ENCODE measurements around the gene TMED1.
"Not testable (repeated sequence)": the region's sequence is repeated elsewhere in the genome, so short reads cannot be mapped to it uniquely, and the experiment has no call there.

Gene TMED1

DNA sequence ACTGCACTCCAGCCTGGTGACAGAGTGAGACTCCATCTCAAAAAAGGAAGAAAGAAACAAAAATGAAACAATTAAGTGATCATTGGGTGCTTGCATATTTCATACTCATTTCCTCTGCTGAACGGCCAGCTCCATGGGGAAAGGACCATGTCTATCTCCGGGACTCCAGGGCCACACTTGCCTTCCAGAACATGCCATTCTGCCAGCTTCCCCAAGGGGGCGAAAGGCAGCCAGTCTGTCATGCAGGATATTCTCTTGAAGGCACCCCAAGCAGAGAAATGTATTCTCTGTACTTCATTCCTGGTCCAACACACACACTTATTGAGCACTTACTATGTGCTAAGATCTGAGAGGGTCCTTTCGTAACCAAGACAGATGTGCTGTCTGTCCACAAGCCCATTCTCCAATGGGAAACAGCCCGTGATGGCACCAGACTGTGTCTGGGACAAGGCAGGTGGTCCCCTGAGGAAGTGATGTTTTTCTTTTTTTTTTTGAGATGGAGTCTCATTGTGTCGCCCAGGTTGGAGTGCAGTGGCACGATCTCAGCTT is 25.2 kb upstream of the TMED1 start:
- FAIRE-seq, result no peak

DNA sequence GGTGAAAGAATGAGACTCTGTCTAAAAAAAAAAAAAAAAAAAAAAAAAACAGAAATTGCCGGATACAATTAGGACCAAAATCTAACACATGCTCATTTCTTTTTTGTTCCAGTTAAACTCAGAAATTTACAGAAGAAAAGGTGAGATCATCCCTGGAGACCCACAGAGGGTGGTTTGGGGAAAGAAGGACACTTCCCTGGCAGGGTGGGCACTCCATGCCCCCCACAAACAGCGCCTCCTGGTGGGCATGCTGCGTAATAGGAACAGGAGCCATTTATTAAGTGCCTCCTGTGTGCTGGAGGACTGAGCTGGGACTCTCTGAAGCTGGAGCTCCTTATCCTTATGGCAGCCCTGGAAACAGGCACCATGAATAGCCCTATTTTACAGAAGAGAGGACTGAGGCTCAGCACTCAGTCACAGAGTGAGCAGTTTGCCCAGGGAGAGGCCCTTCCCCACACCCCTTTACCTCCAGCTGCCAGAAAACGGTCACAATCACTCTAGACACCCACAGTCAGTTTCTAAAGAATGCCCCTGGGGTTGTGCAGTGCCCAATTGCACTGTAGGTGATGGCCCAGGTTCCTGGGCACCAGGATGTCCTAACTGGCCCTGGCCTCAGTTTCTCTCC is 22.3 kb upstream of the TMED1 start:
- FAIRE-seq, result no peak

DNA sequence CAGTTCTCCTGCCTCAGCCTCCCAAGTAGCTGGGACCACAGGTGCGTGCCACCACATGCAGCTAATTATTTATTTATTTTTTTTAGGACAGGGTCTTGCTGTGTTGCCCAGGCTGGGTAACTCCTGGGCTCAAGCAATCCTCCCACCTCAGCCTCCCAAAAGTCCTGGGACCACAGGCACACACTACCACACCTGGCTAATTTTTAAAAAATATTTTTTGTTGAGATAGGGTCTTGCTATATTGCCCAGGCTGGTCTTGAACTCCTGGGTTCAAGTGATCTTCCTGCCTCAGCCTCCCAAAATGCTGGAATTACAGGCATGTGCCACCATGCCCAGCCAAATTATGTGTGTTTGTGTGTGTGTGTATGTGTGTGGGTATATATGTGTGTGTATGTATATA is 20.9 kb upstream of the TMED1 start:
- FAIRE-seq, result not testable (repeated sequence)

DNA sequence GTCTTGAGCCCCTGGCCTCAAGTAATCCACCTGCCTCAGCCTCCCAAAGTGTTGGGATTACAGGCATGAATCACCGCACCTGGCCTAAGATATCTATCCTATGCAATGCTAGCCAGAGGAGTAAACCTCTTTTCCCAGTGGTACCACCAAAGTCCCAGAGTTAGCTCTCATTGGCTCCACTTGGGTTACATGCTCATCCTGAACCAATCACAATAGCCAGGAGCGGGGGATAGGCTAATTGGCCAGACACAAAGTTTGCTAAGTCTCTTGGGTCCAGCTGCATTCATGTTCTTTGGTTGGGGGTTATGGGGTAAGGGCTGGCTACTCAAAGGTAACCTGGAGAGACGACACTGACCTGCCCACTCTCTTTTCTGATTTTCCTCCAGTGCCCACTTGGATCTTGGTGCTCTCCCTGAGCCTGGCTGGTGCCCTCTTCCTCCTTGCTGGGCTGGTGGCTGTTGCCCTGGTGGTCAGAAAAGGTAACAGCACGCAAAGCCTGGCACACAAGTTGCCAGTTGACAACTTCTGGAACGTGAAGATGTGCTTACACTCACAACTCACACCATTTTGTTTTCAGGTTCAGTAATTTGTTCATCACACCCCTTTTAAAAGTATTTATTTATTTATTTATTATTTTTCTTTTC is 20.0 kb upstream of the TMED1 start:
- no peak for FAIRE-seq

DNA sequence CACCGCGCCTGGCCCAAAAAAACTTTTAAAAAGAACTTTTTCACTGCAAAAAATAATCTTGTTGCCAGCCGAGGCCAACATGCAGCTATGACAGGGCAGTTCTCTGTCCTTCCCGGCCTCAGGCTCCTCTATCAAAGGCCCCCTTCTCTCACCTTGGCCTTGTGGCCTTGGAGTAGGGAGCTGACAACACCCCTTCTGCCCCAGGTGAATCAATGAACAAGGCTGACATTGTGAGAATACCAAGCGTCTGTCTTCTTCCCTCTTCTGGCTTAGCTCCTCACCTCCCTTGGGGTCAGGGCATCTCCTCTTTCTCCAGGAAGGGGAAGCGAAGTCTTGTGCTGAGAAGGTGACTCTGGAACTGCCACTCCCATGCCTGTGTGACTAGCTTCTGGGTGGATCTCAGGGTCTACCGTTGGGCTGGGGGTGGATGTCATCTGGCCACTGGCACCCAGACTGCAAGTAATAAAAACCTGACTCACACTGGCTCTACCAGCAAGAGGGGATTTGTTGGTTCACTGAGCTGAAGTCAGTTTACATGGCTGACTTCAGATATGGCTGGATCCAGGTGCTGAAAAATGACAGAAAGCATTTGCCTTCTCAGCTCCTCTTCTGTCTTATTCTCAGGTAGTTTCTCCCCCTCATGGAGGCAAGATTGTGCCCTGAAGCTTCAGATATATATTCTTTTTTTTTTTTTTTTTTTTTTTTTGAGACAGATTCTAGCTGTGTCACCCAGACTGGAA is 18.5 kb upstream of the TMED1 start:
- FAIRE-seq, result no peak

DNA sequence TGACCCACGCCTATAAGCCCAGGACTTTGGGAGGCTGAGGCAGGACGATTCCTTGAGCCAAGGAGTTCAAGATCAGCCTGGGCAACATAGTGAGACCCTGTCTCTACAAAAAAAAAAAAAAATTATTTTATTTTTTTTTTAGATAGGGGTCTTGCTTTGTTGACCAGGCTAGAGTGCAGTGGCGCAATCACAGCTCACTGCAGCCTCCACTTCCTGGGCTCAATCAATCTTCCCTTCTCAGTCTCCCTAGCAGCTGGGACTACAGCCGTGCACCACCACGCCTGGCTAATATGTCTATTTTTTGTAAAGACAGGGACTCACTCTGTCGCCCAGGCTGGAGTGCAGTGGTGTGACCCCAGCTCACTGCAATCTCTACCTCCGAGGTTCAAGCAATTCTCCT is 16.9 kb upstream of the TMED1 start:
- FAIRE-seq, result no peak

DNA sequence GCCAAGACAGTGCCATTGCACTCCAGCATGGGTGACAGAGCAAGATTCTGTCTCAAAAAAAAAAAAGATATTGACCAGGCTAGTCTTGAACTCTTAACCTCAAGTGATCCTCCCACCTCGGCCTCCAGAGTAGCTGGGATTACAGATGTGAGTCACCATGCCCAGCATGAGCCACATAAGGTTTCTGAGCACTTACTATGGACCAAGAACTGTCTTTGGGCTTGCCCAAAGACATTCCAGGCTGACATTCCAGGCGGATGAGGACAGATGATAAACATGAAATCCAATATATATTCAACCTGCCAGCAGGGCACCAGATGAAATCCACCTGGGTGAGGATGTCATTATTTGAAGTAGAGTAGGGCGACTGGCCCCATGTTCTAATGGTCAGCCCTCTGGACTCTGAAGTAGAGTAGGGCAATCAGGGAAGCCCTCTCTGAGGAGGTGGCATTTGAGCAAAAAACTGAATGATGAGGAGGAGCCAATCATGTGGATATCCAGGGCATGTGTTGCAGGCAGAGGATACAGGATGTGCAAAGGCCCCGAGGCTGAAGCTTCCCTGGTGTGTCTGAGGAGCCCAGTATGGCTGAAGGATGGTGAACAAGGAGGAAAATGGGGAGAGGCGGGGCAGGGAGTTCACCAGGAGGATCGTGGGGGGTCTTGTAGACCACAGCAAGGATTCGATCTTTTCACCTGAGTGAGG is 16.2 kb upstream of the TMED1 start:
- FAIRE-seq, result no peak

DNA sequence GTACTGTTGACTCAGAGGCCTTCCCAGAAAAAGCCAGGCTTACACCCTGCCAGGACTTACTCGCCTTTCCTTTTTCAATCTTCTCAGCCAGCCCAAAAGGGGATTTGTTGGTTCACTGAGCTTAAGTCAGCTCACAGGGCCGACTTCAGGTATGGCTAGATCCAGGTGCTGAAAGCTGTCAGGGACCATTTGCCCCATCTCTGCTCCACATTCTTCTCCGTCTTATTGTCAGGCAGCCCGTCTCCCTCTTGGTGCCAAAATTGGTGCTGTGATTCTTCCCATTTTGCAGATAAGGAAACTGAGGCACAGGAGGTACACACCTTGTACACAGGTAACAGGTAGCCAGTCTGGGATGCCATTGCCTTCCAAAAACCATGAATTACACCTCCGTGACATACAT is 14.6 kb upstream of the TMED1 start:
- no peak for FAIRE-seq

DNA sequence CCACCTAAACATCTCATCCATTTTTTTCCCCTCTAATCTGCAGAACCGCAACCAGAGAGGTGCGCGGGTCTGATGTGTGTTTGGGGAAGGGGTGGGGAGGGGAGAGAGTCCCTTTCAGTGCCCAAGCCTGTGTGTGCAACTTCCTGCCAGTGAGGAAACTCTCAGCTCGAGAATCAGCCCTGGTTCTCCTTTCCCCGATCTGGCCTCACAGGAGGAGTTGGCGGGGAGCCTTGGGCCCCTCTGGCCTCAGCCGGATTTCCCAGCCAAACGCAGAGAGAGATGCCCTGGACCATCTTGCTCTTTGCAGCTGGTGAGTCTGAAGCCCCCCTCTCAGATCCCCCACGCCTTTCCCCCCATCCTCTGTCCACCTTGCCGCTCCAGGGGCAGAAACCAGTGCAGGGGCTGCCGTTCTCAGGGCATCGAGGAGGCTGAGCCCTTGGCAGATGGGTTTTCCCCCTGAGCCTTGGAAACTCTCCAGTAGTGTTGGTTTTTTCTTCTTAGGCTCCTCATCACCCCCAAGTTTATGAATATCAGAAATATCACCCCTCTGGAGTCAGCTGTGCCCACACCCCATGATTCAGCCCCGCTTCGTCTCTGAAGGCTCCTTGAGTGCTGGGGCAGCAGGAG is 12.3 kb upstream of the TMED1 start, which contains the start of gene C19orf38:
Gene C19orf38, plus strand, starts transcription at position 186 of the 627 bp plus-strand sequence. Its CDS starts 94 bp downstream, at position 280.
- no peak for FAIRE-seq

DNA sequence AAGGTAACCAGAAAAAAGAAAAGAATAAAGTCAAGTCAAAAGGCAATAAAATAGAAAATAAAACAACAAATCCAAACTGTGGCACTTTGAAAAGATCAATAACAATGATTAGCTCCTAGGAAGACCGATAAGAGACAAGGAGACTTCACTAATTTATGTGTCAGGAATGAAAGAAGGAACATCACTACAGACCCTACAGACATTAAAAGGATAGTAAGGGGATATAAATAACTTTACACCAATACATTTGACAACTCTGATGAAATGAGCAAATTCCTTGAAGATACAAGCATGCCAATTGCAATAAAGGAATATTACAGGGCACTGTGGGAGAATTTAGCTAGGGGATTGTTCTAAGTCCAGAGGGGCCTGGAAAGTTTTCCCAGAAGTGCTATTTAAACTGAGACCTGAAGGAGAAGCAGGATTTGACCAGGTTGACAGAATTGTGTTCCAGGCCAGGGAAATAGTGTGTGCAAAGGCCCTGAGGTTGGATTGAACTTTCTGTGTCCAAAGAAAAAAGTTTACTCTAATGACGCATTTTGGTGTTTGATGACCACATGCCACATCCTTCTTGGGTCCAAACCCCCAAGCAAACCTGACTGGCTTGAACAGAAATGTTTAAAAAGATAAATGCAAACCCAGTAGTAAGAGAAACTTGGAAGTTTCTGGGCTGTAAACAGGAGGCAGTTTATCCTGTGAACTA is 10.6 kb upstream of the TMED1 start:
- FAIRE-seq, result no peak

DNA sequence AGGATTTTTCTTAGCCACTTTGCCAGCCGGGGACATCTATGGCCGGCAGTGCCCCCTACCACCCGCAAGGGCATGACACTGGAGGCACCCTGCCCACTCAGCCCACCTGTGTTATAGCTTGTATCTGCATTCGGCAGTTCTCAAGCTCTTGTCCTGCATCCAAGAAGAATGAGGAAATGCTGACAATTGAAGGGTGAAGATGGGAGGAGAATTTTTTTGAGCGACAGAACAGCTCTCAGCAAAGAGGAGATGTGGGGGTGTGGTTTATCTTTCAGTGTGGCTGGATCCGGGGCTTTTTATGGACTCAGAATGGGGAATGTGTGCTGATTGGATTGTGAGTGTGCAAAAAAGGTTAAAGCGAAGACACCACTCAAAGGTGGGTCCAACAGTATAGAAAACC is 6.8 kb upstream of the TMED1 start:
- no peak for FAIRE-seq

DNA sequence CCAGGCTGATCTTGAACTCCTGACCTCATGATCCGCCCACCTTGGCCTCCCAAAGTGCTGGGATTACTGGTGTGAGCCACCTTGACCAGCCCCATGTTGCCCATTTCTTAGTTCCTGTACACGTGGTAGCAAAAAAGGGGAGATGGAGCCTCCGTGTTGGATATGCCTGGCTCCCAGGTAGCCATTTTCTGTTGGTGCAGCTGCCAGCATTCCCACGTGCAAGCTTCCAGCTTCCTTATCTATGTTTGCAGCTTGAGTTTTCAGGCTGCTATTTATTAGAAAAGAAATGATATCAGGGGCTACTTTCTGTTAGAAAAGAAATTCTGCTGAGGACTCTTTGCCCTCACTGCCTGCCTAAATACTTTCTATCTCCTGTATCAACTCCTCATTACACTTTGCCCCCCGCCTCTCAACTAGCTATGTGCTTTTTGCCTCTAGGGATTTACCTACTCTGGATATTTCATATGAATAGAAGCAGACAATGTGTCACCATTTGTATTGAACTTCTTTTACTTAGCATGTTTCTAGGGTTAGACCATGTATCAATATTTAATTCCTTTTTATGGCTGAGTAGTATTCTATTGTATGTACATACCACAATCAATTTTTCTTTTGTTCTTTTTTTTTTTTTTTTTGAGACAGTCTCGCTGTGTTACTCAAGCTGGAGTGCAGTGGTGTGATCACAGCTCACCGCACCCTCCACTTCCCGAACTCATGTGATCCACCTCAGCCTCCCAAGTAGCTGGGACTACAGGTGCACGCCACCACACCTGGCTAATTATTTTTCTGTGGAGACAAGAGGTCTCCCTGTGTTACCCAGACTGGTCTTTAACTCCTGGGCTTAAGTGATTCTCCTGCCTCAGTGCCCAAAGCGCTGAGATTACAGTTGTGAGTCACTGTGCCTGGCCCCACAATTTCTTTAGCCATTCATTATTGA is 3.4 kb upstream of the TMED1 start:
- no peak for FAIRE-seq

DNA sequence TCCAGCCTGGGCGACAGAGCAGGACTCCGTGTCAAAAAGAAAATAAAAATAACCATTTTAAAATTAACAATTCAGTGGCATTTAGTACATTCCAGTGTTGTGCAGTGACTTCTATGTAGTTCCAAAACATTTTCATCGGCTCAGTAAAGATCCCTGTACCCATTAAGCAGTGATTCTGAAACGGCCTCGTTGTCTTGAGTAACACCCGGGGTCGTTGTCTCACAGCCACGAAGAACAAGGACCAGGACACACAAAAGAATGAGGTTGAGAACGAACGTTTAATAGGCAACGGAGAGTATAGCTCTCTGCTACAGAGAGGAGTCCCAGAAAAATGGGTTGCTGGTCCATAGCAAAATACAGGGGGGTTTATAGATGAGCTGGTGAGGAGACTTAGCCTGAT is 2.4 kb upstream of the TMED1 start:
- no peak for FAIRE-seq

DNA sequence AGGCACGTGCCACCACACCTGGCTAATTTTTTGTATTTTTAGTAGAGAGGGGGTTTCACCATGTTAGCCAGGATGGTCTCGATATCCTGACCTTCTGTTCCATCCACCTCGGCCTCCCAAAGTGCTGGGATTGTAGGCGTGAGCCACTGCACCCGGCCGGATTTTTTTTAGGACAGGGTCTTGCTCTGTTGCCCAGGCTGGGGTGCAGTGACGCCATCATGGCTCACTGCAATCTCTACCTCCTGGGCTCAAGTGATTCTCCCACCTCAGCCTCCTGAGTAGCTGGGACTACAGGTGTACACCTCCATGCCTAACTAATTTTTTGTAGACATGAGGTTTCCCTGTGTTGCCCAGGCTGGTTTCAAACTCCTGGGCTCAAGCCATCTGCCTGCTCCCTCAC is 1.6 kb upstream of the TMED1 start:
- not testable (repeated sequence) for FAIRE-seq

DNA sequence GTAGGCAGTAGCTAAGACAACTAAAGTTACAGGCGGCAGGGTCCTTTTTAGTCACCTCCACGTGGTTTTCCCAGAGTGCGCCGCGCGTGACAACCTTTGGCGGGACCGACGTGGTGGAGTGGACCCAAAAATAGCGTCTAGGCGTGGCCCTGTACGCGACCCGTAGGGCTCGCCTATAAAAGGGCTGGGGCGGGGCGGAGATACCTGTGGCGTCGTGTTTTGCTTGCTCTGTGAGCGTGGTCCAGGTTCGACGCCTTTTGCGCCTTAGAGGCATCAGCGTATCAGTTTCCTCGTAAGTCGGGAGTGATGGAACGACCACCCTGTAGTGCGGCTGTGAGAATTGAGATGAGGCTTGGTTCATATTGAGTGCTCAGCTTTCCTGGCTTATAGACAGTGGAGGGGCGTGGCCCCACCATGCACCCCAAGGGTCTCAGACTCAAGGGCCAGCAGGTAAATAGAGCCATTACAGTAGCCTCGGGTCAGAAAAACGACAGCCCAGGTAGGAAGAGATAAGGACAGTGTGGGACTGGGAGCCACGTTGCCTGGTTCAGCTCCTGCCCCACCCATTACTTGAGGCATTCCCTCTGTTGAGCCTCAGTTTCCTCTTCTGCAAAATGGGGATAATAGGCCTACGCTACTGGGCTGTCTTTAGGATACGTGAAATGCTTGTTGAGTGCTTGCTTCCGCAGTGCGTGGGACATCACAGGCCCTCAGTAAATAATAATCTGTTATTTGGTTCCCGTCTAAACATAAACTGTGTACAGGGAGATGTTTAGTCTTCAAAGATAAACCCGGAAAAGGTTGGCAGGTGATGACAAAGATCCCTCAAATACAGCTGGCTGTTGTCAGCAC is 693 bp upstream of the TMED1 start:
- FAIRE-seq, result no peak

DNA sequence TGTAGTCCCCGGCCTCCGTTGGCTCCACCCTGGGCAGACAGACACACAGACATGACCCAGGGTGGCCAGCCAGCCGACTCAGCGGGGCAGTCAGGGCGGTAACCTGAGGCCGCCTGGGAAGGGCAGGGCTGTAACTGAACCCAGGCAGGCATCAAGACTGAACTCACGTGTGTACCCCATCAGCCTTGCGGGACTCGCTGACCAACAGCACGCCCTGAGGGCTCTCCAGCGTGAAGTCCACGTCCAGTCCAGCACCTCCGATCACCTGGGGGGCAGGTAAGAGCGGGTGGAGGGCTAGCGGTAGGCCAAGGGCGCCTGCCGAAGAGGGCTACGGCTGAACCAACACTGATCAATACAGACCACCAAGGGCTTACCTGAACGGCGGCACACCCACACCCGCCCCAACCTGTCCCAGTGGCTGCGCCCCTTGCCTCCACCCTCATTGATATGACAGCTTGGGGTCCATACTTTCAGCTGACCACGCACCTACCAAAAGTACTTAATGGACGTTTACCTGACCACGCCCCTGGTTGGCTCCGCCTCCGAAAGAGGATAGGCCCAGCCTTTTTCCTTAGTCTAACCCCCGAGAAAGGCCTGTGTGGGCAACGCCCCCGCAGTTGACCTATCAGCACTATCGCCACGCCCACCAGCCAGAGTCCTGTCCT is 791 bp downstream of the TMED1 start:
- FAIRE-seq, result no peak

DNA sequence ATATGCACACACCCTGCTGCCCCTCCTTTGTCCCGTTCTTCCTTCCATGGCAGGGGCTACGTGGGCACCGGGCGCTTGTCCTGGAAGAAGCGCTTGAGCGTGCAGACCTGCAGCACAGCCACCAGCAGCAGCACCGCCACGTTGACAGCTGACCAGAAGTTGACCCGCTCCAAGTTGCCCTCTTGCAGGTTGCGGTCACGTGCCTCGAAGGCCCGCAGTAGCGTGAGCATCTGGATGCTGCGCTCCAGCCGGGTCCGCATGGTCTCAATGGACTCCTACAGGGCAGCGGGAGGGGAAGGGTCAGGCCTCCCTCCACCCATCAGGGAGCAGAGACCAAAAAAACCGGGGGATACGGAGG is 3.1 kb downstream of the TMED1 start:
- no peak for FAIRE-seq

DNA sequence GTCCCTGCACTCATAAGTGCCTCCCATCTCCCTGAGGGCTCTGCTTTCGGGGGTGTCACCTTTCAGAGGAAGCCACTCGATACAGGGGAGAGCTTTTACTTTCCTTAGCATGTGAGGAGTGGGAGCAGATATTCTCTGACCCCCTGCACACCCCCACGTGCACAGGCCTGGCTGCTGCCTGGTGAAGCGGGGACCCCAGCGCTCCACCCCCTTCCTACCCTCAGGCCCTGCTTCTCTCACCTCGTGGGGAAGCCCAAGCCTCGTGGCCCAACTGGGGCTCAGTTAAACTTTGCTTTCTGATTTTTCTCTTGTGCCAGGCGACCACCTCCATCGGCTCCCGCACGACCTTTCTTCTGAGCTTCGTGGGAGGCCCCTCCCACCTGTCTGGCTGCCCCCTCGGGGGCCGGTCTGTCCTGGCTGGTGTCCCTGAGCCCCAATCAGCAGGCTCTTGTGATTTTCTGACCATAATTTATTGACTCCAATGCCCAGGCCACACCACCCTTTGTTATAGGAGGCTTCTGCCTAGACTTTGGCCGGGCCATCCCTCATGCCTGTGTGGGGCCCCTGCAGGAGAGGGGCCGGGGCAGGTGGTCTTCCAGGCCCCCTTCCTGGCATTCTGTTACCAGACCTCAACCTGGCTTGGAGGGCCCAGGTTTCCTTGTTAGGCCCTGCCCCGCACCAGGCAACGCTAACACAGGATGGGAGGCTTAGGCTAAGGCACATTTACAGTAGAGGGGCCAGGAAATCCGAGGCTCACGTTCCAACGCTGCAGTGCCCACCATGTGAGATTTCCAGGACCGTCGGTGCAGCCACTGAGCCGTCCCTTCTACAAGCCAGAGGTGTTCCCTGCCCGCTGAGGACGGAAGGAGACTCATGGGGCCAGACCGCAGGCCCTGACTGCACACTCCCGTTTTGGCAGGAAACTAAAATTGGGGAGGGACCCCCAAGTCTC is 3.7 kb downstream of the TMED1 start:
- FAIRE-seq, result no peak

Data from G401.6 (cell line).